Mononuclear cell (primary cell): ENCODE data around the gene NVL. TPM values are rescaled to one million over a fixed set of nuclear protein-coding genes. Genes with fewer than 3 reads are reported as not detected.

Experiments used
- H3K27me3 ChIP-seq: 2 replicates; pipeline ENCODE4 v1.6.0; 2011; ENCODE audit warnings: low read length, control low read depth; ENCODE audit not compliant: insufficient read depth
- H3K4me1 ChIP-seq: 2 replicates; pipeline ENCODE4 v1.5.1; 2011; ENCODE audit warnings: mild to moderate bottlenecking, low read length, control low read depth; ENCODE audit not compliant: insufficient read depth
- H3K4me3 ChIP-seq: 2 replicates; pipeline ENCODE4 v1.5.1; 2011; ENCODE audit warnings: mild to moderate bottlenecking, low read length, moderate library complexity
- H3K9me3 ChIP-seq: 2 replicates; pipeline ENCODE4 v1.5.1; 2011; ENCODE audit warnings: low read depth, mild to moderate bottlenecking, control low read depth, low read length
- total RNA-seq: library from RNA; depleted of rRNA; stranded (reverse); fragments of >200 nt; gene quantifications from one replicate; pipeline ENCODE4 v1.2.3, GENCODE V29; 2012

The NVL gene
- total RNA-seq, 1 donor: 20.0 TPM

GRCh38 chr1:224238212-224238611 lies 91.8 kb downstream of the NVL start:
- Histone ChIP-seq H3K4me1 (no peaks in the 10 kb centered on the region), H3K9me3 (no peaks in the 10 kb centered on the region), H3K27me3 (no peaks in the 10 kb centered on the region), H3K4me3 (no peak overlapping the region)

GRCh38 chr1:224237119-224237881 lies 92.7 kb downstream of the NVL start:
- no peaks in the 10 kb centered on the region for H3K4me1 ChIP-seq
- no peaks in the 10 kb centered on the region for H3K27me3 ChIP-seq
- H3K4me3 ChIP-seq: no peak overlapping the region

GRCh38 chr1:224235813-224236493 lies 94.0 kb downstream of the NVL start:
- H3K4me1 ChIP-seq: no peaks in the 10 kb centered on the region
- H3K27me3 ChIP-seq: no peaks in the 10 kb centered on the region
- no peaks in the 10 kb centered on the region for H3K9me3 ChIP-seq
- no peak overlapping the region for H3K4me3 ChIP-seq

More at GRCh38 chr1:224237119-224237881, 92.7 kb downstream of the NVL start:
- no peaks in the 10 kb centered on the region for H3K9me3 ChIP-seq

- H3K4me3 ChIP-seq: no peak overlapping the region
- no peaks in the 10 kb centered on the region for H3K27me3 ChIP-seq
- no peaks in the 10 kb centered on the region for H3K4me1 ChIP-seq
- no peaks in the 10 kb centered on the region for H3K9me3 ChIP-seq
These were observed 96.0 kb downstream of the NVL start for GRCh38 chr1:224234017-224234416.

GRCh38 chr1:224226849-224227502 lies 103.0 kb downstream of the NVL start:
- Histone ChIP-seq H3K9me3 (no peaks in the 10 kb centered on the region), H3K4me3 (no peak overlapping the region), H3K27me3 (no peaks in the 10 kb centered on the region), H3K4me1 (no peaks in the 10 kb centered on the region)

GRCh38 chr1:224223819-224224714 lies 105.9 kb downstream of the NVL start:
- no peak overlapping the region for H3K4me3 ChIP-seq
- H3K27me3 ChIP-seq: no peaks in the 10 kb centered on the region
- no peaks in the 10 kb centered on the region for H3K9me3 ChIP-seq
- no peaks in the 10 kb centered on the region for H3K4me1 ChIP-seq

GRCh38 chr1:224219612-224220059 lies 110.3 kb downstream of the NVL start:
- Histone ChIP-seq H3K9me3 (no peaks in the 10 kb centered on the region), H3K4me3 (no peak overlapping the region), H3K4me1 (peaks cover 8% of the 10 kb centered on the region), H3K27me3 (no peaks in the 10 kb centered on the region)

GRCh38 chr1:224219011-224219611 lies 110.9 kb downstream of the NVL start:
- Histone ChIP-seq H3K9me3 (no peaks in the 10 kb centered on the region), H3K27me3 (no peaks in the 10 kb centered on the region), H3K4me3 (no peak overlapping the region), H3K4me1 (peaks cover 8% of the 10 kb centered on the region)

GRCh38 chr1:224217655-224218623 lies 112.0 kb downstream of the NVL start:
- H3K4me3 ChIP-seq: no peak overlapping the region
- no peaks in the 10 kb centered on the region for H3K9me3 ChIP-seq
- peaks cover 14% of the 10 kb centered on the region for H3K4me1 ChIP-seq
- no peaks in the 10 kb centered on the region for H3K27me3 ChIP-seq

GRCh38 chr1:224216382-224216781 lies 113.6 kb downstream of the NVL start:
- no peak overlapping the region for H3K4me3 ChIP-seq
- H3K9me3 ChIP-seq: no peaks in the 10 kb centered on the region
- H3K27me3 ChIP-seq: no peaks in the 10 kb centered on the region
- peaks cover 14% of the 10 kb centered on the region for H3K4me1 ChIP-seq

GRCh38 chr1:224213438-224214119 lies 116.4 kb downstream of the NVL start:
- H3K27me3 ChIP-seq: no peaks in the 10 kb centered on the region
- peaks cover 18% of the 10 kb centered on the region for H3K4me1 ChIP-seq
- H3K9me3 ChIP-seq: no peaks in the 10 kb centered on the region
- H3K4me3 ChIP-seq: no peak overlapping the region

- Histone ChIP-seq H3K9me3 (no peaks in the 10 kb centered on the region), H3K4me1 (peaks cover 11% of the 10 kb centered on the region), H3K4me3 (no peak overlapping the region), H3K27me3 (no peaks in the 10 kb centered on the region)
These were observed 117.3 kb downstream of the NVL start for GRCh38 chr1:224212618-224213061.
